H1 (cell line): ENCODE data around the gene C19orf12. TPM values are rescaled to one million over a fixed set of nuclear protein-coding genes. Genes with fewer than 3 reads are reported as not detected.

ENCODE experiments used
- BACH1 ChIP-seq: IDR thresholded peaks from 2 replicates; pipeline ENCODE4 v1.6.1; 2012; ENCODE audit warnings: low read length, improper control_type of control experiment
- CTCF ChIP-seq, 3 experiments: IDR thresholded peaks; 1 replicate in 2 of 3; 2 replicates in 1 of 3; pipeline versions ENCODE4 v1.5.1 to v1.6.1; 2011; ENCODE audit warnings: low read length in 3 of 3, mild to moderate bottlenecking in 3 of 3, inconsistent platforms in 2 of 3, low read depth in 1 of 3, moderate library complexity in 1 of 3; ENCODE audit not compliant: insufficient read depth in 1 of 3; ENCODE audit errors: control extremely low read depth in 1 of 3
- HDAC6 ChIP-seq: IDR thresholded peaks from one replicate; pipeline ENCODE4 v1.7.1; 2012; ENCODE audit warnings: low read depth, mild to moderate bottlenecking, inconsistent platforms, low read length, moderate library complexity
- KDM5A ChIP-seq: fragments of 200-600 bp; IDR thresholded peaks from 2 replicates; pipeline ENCODE4 v1.7.1; 2012; ENCODE audit warnings: mild to moderate bottlenecking, low read length, inconsistent platforms, mixed read lengths
- SP4 ChIP-seq: IDR thresholded peaks from 2 replicates; pipeline ENCODE4 v1.6.1; 2012; ENCODE audit warnings: low read length, inconsistent platforms
- ZNF274 ChIP-seq: IDR thresholded peaks from 2 replicates; pipeline ENCODE4 v1.7.0; 2012; ENCODE audit warnings: low read length, borderline replicate concordance; ENCODE audit errors: extremely low read depth
- polyA plus RNA-seq, 7 experiments: library from polyadenylated mRNA; depleted of rRNA in 3 of 7; stranded (reverse) in 5 of 7; unstranded in 2 of 7; fragments of >200 nt in 5 of 7; fragments of 200-250 nt in 2 of 7; gene quantifications; 1 replicate in 5 of 7; 2 replicates in 1 of 7; 4 replicates in 1 of 7; pipeline versions ENCODE4 v1.2.1 to v1.2.3, GENCODE V29; 2011 to 2013; ENCODE audit warnings: missing spikeins in 2 of 7, mixed read lengths in 2 of 7
- total RNA-seq: library from RNA; stranded (reverse); fragmentation: NEBNext Ultra II Directional; extraction: Animal tissue kit (Norgen Biotek cat#: 25700); gene quantifications from 2 replicates; pipeline ENCODE4 v1.2.1, GENCODE V29; 2021
- TF ChIP-seq, protein P1 (sequence below): IDR thresholded peaks from 2 replicates; pipeline ENCODE4 v1.6.1; 2012; ENCODE audit warnings: low read length, inconsistent platforms

C19orf12 gene
- total and polyA plus RNA-seq, 2 of the 8 experiments (the other 6 are each of a cell fraction or from before 2014, with no cell fraction given), result 10.7 to 11.9 TPM

GRCh38 chr19:29761575-29762232, 46.6 kb upstream of the C19orf12 start (continued):
- no peak for TF ChIP-seq CTCF (IDR thresholded peaks at IDR 0.05; ENCODE audit: control extremely low read depth in 1 of 3, insufficient read depth in 1 of 3, low read depth in 1 of 3, low read length in 3 of 3)
- no peak for TF ChIP-seq SP4
- TF ChIP-seq, protein P1, sequence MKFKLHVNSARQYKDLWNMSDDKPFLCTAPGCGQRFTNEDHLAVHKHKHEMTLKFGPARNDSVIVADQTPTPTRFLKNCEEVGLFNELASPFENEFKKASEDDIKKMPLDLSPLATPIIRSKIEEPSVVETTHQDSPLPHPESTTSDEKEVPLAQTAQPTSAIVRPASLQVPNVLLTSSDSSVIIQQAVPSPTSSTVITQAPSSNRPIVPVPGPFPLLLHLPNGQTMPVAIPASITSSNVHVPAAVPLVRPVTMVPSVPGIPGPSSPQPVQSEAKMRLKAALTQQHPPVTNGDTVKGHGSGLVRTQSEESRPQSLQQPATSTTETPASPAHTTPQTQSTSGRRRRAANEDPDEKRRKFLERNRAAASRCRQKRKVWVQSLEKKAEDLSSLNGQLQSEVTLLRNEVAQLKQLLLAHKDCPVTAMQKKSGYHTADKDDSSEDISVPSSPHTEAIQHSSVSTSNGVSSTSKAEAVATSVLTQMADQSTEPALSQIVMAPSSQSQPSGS, result no peak
- no peak for TF ChIP-seq ZNF274
- TF ChIP-seq HDAC6, result no peak
- TF ChIP-seq BACH1, result no peak
- TF ChIP-seq KDM5A, result no peak
